ENCODE results near the gene GRID1. TPM values are rescaled to one million over a fixed set of nuclear protein-coding genes. Genes with fewer than 3 reads are reported as not detected.
"Not testable (repeated sequence)": the region's sequence is repeated elsewhere in the genome, so short reads cannot be mapped to it uniquely, and the experiment has no call there.

The GRID1 gene
- total and polyA plus RNA-seq, 5 donors: 0.06 to 1.8 (median 0.29) TPM

- intact Hi-C loops (cut with DNase I): no loop called here
- DNase-seq (no peak), ATAC-seq (no peak)
- WGBS: 84% methylated on average over 3 of the region's 3 CpGs
- H3K27ac ChIP-seq (ENCODE audit: low read length): no peak overlapping the region
- H3K9me3 ChIP-seq (ENCODE audit: control insufficient read depth, low read length): no peaks in the 10 kb centered on the region
- no peaks in the 10 kb centered on the region for H3K4me1 ChIP-seq (ENCODE audit: control insufficient read depth, insufficient read depth, low read length)
- no peak overlapping the region for H3K4me3 ChIP-seq (ENCODE audit: low read length)
- no peaks in the 10 kb centered on the region for H3K27me3 ChIP-seq (ENCODE audit: control insufficient read depth, insufficient read depth)
These were observed 432.0 kb downstream of the GRID1 start for GRCh38 chr10:85934586-85934985.

DNA sequence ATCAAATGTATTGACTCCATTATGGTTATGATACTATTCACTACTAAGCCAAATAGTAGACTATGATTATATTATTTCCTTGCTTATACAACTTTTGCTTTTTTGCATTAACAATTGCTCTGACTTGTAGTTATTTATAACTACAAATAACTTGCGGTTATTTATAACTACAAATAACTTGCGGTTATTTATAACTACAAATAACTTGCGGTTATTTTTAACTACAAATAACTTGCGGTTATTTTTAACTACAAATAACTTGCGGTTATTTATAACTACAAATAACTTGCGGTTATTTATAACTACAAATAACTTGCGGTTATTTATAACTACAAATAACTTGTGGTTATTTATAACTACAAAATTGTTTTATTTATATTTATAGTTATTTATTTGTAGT lies 436.6 kb downstream of the GRID1 start:
- DNase-seq; H3K4me3 ChIP-seq (ENCODE audit: low read length); ATAC-seq; H3K27ac ChIP-seq (ENCODE audit: low read length); H3K4me1 ChIP-seq (ENCODE audit: control insufficient read depth, insufficient read depth, low read length); H3K27me3 ChIP-seq (ENCODE audit: control insufficient read depth, insufficient read depth); intact Hi-C loops (cut with DNase I); H3K9me3 ChIP-seq (ENCODE audit: control insufficient read depth, low read length): not testable (repeated sequence)
- 58% methylated on average over 7 of the region's 7 CpGs for WGBS

GRCh38 chr10:85927952-85928665 lies 438.5 kb downstream of the GRID1 start:
- Histone ChIP-seq H3K27me3 (ENCODE audit: control insufficient read depth, insufficient read depth) (no peaks in the 10 kb centered on the region), H3K9me3 (ENCODE audit: control insufficient read depth, low read length) (no peaks in the 10 kb centered on the region), H3K27ac (ENCODE audit: low read length) (peak overlapping the region; percentile 24), H3K4me1 (ENCODE audit: control insufficient read depth, insufficient read depth, low read length) (peaks cover 4% of the 10 kb centered on the region), H3K4me3 (ENCODE audit: low read length) (no peak overlapping the region)
- ATAC-seq (peak; percentile 18 to 62), DNase-seq (peak in 2 of 3 donors; percentile 47 to 73)
- intact Hi-C loops (cut with DNase I): no loop called here
- WGBS: 49% methylated on average over 9 of the region's 9 CpGs

DNA sequence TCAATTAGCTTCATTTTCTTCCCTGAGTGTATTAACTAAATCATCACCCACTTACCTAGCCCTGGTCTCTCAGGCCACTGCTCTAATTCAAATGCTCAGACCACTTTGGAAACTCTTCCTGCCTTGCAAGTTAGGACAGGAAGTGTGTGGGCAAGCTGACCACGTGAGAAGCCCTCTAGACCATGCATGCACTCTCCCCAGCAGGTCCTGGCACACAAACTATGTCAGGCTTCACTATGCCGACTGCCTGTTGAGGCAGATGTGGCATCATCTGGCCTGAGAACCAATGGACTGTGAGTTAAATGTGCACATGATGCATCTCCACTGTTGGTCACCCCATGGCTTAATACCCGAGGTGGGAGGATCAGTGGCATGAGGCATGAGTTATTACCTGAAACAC lies 439.6 kb downstream of the GRID1 start:
- WGBS: 60% methylated on average over 3 of the region's 3 CpGs
- Histone ChIP-seq H3K4me1 (ENCODE audit: control insufficient read depth, insufficient read depth, low read length) (peaks cover 4% of the 10 kb centered on the region), H3K4me3 (ENCODE audit: low read length) (no peak overlapping the region), H3K27ac (ENCODE audit: low read length) (no peak overlapping the region), H3K9me3 (ENCODE audit: control insufficient read depth, low read length) (no peaks in the 10 kb centered on the region), H3K27me3 (ENCODE audit: control insufficient read depth, insufficient read depth) (no peaks in the 10 kb centered on the region)
- DNase-seq (no peak), ATAC-seq (no peak)
- intact Hi-C loops (cut with DNase I): no loop called here

GRCh38 chr10:85926136-85926535 lies 440.5 kb downstream of the GRID1 start:
- ATAC-seq (no peak), DNase-seq (no peak)
- intact Hi-C loops (cut with DNase I): no loop called here
- H3K4me1 ChIP-seq (ENCODE audit: control insufficient read depth, insufficient read depth, low read length): peaks cover 4% of the 10 kb centered on the region
- no peak overlapping the region for H3K27ac ChIP-seq (ENCODE audit: low read length)
- no peak overlapping the region for H3K4me3 ChIP-seq (ENCODE audit: low read length)
- no peaks in the 10 kb centered on the region for H3K27me3 ChIP-seq (ENCODE audit: control insufficient read depth, insufficient read depth)
- WGBS: 76% methylated on average over 5 of the region's 5 CpGs
- no peaks in the 10 kb centered on the region for H3K9me3 ChIP-seq (ENCODE audit: control insufficient read depth, low read length)

GRCh38 chr10:85925201-85925750 lies 441.3 kb downstream of the GRID1 start:
- 93% methylated on average over 5 of the region's 5 CpGs for WGBS
- intact Hi-C loops (cut with DNase I): no loop called here
- no peak overlapping the region for H3K27ac ChIP-seq (ENCODE audit: low read length)

GRCh38 chr10:85924382-85925102 lies 442.1 kb downstream of the GRID1 start:
- Histone ChIP-seq H3K27ac (ENCODE audit: low read length) (no peak overlapping the region), H3K9me3 (ENCODE audit: control insufficient read depth, low read length) (no peaks in the 10 kb centered on the region), H3K27me3 (ENCODE audit: control insufficient read depth, insufficient read depth) (no peaks in the 10 kb centered on the region), H3K4me1 (ENCODE audit: control insufficient read depth, insufficient read depth, low read length) (peaks cover 4% of the 10 kb centered on the region), H3K4me3 (ENCODE audit: low read length) (no peak overlapping the region)
- ATAC-seq (no peak), DNase-seq (no peak)
- WGBS: 85% methylated on average over 7 of the region's 7 CpGs
- intact Hi-C loops (cut with DNase I): no loop called here

More at GRCh38 chr10:85925201-85925750, 441.3 kb downstream of the GRID1 start:
- ATAC-seq (no peak), DNase-seq (no peak)
- Histone ChIP-seq H3K9me3 (ENCODE audit: control insufficient read depth, low read length) (no peaks in the 10 kb centered on the region), H3K4me3 (ENCODE audit: low read length) (no peak overlapping the region), H3K4me1 (ENCODE audit: control insufficient read depth, insufficient read depth, low read length) (peaks cover 4% of the 10 kb centered on the region), H3K27me3 (ENCODE audit: control insufficient read depth, insufficient read depth) (no peaks in the 10 kb centered on the region)

DNA sequence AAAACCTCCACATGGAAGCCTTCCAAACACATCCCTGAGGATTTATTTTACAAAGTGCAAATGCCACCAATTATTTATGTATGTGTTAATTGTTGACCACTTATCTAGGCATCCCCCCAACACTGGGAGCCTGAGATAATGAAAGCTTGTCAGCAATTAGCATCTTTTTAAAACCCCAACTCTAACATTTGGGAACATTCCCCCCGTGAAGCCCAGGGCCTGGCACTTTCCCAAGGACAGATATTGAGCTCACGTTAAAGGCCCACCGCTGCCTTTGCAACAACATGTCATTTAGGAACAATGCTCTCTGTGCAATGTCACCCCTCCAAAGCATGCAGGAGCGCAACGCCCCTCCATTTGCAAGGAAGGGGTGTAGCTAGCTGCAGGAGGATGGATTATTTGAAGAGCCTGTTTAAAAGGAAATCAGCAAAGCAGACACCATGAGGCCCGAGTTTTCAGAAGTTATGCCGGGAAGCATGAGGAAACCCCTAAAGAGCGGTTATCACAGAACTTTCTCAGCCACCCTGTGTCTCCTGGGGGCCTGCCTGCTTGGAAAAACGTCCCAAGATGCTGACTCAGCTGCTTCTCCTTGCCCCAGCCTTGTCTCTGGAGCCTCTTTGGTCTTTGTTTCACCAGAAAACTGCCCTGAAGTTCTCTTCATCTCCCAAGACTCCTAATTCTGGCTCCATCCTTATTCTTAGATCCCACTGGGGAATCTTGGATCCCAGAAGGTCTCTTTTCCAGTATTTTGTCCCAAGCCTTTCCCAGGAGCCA lies 444.1 kb downstream of the GRID1 start:
- H3K9me3 ChIP-seq (ENCODE audit: control insufficient read depth, low read length): no peaks in the 10 kb centered on the region
- WGBS: 52% methylated on average over 9 of the region's 9 CpGs
- no peaks in the 10 kb centered on the region for H3K4me1 ChIP-seq (ENCODE audit: control insufficient read depth, insufficient read depth, low read length)
- intact Hi-C loops (cut with DNase I): no loop called here
- no peak overlapping the region for H3K4me3 ChIP-seq (ENCODE audit: low read length)
- no peak for DNase-seq
- ATAC-seq: no peak
- H3K27me3 ChIP-seq (ENCODE audit: control insufficient read depth, insufficient read depth): no peaks in the 10 kb centered on the region
- no peak overlapping the region for H3K27ac ChIP-seq (ENCODE audit: low read length)

GRCh38 chr10:85921789-85922188 lies 444.8 kb downstream of the GRID1 start:
- Histone ChIP-seq H3K27ac (ENCODE audit: low read length) (no peak overlapping the region), H3K4me1 (ENCODE audit: control insufficient read depth, insufficient read depth, low read length) (no peaks in the 10 kb centered on the region), H3K27me3 (ENCODE audit: control insufficient read depth, insufficient read depth) (no peaks in the 10 kb centered on the region), H3K4me3 (ENCODE audit: low read length) (no peak overlapping the region), H3K9me3 (ENCODE audit: control insufficient read depth, low read length) (no peaks in the 10 kb centered on the region)
- 85% methylated on average over 5 of the region's 5 CpGs for WGBS
- DNase-seq: no peak
- no peak for ATAC-seq
- intact Hi-C loops (cut with DNase I): no loop called here

DNA sequence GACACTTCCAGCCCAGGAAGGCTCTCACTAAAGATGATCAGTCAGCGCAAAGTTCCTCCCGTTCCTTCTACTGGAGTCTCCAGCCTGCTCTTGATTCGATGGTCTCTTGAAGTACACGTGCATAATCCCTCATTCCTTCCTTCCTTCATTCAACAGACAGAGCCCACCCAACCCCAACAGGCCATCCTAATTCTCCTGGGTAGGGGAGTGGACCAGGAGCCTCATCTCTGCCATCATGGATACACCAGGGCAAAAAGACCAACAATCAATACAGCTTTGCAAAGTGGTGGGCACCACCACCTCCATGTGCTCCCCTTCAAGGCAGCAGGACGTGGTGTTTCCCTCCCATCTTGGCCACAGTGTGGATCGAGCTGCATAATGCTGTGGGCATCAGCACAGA lies 446.3 kb downstream of the GRID1 start:
- ATAC-seq (no peak), DNase-seq (no peak)
- Histone ChIP-seq H3K9me3 (ENCODE audit: control insufficient read depth, low read length) (no peaks in the 10 kb centered on the region), H3K4me3 (ENCODE audit: low read length) (no peak overlapping the region), H3K27ac (ENCODE audit: low read length) (no peak overlapping the region), H3K27me3 (ENCODE audit: control insufficient read depth, insufficient read depth) (no peaks in the 10 kb centered on the region), H3K4me1 (ENCODE audit: control insufficient read depth, insufficient read depth, low read length) (no peaks in the 10 kb centered on the region)
- intact Hi-C loops (cut with DNase I): no loop called here
- 78% methylated on average over 6 of the region's 6 CpGs for WGBS
